Purkinje cell (primary cell): ENCODE measurements around the gene TENM3. TPM values are rescaled to one million over a fixed set of nuclear protein-coding genes. Genes with fewer than 3 reads are reported as not detected.

Experiments
- polyA plus RNA-seq: library from polyadenylated mRNA; unstranded; fragments of >200 nt; fragmentation: Nextera tagmentation; gene quantifications from 2 replicates; pipeline ENCODE4 v1.2.1, GENCODE V29; 2014

Gene TENM3
- 67.9 and 70.0 TPM in 2 replicates for polyA plus RNA-seq

GRCh38 chr4:182243204-182243603 lies at the start of gene TENM3:
Gene TENM3, plus strand, starts transcription at chr4:182243402. Its CDS starts 80,619 bp downstream, at chr4:182324021.

